Embryonic facial prominence (tissue), 1 donor: ENCODE results near the gene DCN.

Experiments used
- DNase-seq: peaks from one replicate; pipeline ENCODE4 v3.0.0-alpha.2; 2016; ENCODE audit errors: extremely low spot score

DCN gene

DNA sequence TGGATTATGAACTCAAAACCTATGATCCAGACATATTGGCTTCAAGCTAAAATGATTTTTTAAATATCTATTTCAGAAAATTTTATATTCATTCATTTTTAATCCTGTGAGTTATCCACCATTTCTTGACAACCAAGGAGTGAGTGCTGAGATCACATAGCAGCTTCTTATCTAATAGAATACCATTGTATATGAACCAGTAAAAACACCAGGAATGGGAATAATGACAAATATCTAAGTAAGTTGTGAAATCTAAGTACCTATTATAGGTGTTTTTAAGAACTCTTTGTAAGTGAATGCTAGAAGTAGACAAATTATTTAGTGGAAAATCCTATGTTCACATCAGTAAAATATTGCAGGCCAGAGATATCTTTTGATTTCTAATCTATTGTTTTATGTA is 79.5 kb downstream of the DCN start:
- DNase-seq: no peak

DNA sequence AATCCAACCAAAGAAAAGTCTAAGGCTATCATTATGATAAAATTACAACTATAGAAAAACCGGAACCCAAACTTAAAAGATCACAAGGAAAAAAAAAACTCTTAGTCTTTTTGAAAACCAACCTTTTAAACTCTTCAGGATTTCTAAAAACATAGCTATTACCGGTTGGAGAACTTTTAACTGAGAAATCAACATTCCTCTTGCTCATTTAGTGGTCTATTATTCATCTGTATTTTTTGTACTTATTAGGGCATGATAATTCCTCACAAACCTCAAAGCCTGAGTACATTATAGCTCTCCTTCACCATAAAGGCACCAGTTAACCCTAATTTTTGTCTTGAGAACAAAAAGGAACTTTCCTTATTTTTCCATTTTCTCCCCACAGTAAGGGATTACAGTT is 81.7 kb downstream of the DCN start:
- DNase-seq: no peak

DNA sequence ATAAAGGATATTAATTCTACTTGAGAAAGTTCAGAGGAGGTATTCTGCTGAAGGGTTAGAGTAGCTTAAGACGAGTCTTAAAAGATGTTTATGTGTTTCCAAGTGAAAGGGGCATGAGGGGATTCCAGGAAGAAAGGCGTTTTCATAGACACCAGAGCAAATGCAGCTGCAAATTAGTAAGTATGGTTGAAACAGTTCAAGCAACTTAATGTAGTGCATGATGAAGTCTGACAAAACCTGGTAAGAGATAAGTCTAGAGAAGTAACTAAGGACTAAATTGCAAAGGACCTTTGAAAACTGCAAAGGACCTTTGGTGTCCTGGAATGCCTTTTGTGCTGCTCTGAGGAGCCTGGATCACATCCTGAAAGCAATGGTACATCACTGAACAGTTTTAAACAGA is 82.8 kb downstream of the DCN start:
- no peak for DNase-seq

DNA sequence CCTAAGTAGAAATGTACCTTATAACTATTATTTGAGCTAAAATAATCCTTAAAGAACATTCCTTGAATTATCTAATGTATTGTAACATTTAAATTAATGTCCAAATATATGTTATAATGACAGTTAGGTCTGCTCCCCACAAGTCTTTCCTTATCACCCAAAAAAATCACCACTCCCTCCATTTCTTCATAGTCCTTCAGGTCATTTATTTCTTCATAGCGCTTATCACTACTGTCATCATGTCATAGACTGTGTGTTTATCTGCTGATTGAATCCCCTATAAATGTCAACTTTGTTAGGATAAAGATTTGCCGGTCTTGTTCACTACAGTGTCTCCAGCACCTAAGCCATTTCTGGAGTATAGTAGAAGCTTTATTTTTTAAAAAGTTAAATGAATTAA is 83.3 kb downstream of the DCN start:
- DNase-seq: no peak

DNA sequence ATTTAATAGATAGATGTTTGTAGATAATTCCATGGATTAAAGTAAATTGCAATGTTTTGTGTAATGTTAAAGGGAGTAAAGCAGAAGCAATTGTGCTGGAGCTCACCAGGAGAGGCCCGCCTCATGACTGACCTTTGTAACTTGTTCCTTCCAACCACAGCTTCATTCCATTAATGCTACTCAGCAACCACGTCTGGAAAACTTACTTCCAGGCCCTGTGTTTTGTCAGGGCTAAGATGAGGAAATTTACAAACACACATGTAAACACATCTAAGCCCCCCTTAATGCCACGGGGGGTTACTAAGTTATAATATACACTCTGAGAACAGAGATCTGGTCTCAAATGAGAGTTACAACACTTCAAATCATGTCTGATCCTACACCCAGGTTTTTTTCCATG is 83.7 kb downstream of the DCN start:
- DNase-seq: no peak

DNA sequence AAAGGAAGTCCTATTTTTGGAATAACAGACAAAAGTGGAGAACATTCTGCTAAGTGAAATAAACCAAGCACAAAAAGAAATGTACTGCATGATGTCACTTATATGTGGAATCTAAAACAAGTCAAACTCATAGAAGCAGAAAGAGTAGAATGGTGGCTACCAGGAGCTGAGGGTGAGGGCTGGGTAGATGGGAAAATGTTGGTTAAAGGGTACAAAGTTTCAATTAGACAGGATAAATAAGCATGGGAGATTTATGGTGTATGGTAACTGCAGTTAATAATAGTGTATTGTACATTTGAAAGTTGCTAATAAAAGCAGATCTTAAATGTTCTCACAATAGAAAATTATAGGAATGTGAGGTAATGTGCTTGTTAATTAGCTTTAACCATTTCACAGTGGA is 84.2 kb downstream of the DCN start:
- DNase-seq: no peak

DNA sequence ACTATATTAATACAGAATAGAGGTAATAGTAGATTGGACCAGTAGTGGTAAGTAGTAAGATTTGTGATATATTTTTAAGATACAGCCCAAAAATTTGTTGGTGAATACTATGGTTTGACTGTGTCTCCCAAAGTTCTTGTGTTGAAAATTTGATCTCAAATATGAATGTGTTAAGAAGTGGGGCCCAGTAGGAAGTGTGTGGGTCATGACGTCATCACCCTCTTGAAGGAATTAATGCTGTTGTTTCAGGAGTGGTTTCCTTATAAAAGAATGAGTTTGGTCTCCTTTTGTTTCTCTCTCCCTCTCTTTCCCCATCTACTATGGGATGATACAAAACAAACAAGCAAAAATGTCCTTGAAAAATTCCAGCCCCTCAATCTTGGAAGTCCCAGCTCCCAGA is 87.7 kb downstream of the DCN start:
- DNase-seq: no peak

DNA sequence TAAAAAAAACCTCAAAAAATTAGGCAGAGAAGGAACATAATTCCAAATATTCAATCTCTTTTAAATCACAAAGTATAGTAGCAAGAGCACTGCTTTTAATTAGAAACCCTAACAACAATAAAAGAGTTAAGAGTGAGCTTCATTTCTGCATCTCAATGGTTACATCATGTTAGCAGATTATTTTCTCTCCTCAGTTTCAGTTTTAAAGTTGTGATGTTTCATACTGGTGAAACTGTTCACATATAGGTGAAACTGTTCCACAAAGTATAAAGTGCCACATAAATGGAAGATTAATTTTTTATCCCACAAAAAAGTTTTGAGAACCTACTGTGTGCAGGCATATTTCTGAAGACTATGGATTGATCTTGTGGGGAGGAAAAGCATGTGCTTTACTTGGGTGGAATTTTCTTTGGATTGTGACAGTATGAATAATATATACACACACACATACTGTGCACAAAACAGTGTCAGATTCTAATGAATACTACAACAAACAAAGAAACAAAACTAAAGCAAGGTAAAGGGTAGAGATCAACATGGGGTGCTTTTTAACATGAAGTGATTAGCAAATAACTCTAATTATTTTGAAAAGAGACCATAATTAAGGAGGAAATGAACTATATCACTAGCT is 88.5 kb downstream of the DCN start:
- DNase-seq: no peak

DNA sequence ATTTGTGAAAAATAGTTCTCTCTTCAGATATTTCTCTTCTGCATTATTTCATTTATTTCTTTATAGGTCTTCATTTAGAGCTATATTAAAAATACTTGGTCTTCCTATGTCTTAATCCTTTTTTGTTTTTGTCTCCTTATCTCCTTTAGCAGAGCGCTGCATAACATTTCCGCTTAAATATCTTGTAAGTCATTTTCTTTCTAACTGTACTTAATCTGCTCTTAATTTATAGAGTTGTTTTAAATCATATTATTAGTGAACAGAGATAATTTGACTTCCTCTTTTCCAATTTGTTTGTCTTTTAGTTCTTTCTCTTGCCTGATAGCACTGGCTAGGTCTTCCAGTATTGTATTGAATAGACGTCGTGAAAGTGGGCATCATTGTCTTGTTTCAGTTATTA is 89.3 kb downstream of the DCN start:
- DNase-seq: no peak

DNA sequence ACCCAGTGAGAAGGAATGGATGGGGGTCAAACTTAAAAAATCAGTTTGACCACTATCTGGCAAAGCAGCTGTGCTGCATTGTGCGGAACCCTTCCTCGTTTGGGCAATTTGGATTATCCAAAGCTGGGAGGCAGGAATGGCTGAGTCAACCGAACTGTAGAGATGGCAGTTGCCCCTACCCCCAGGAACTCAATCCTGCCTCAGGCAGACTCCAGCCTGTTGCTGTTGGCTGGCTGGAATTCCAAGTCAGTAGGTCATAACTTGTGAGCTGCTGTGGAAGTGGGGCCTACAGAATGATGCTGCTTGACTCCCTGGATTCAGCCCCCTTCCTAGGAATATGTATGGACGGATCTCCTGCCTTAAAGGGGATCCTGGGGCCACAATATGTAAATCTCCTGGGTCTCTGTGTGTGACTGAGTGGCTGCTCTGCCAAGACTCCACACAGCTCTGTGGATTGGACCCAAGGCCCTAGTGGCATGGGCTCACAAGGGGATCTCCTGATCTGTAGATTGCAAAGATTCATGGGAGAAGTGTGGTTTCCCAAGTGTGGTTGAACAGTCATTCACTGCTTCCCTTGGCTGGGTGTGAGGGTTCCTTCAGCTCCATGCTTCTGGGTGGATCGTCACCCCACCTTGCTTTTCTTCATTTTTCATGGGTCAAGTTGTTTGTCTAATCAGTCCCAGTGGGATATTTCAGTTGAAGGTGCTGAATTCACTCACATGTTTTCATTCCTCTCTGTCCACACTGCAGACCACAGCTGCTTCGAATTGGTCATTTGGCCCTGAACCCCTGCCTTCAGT is 90.5 kb downstream of the DCN start:
- no peak for DNase-seq
